Measurements from ENCODE around the gene EFTUD2. TPM values are rescaled to one million over a fixed set of nuclear protein-coding genes. Genes with fewer than 3 reads are reported as not detected.
A peak's percentile ranks its signal among the peaks of the same experiment; 100 is the strongest.

The EFTUD2 gene
- total and polyA plus RNA-seq, 2 of the 8 experiments (the other 6 are each of a cell fraction or from before 2014, with no cell fraction given) = 118 to 195 TPM

DNA sequence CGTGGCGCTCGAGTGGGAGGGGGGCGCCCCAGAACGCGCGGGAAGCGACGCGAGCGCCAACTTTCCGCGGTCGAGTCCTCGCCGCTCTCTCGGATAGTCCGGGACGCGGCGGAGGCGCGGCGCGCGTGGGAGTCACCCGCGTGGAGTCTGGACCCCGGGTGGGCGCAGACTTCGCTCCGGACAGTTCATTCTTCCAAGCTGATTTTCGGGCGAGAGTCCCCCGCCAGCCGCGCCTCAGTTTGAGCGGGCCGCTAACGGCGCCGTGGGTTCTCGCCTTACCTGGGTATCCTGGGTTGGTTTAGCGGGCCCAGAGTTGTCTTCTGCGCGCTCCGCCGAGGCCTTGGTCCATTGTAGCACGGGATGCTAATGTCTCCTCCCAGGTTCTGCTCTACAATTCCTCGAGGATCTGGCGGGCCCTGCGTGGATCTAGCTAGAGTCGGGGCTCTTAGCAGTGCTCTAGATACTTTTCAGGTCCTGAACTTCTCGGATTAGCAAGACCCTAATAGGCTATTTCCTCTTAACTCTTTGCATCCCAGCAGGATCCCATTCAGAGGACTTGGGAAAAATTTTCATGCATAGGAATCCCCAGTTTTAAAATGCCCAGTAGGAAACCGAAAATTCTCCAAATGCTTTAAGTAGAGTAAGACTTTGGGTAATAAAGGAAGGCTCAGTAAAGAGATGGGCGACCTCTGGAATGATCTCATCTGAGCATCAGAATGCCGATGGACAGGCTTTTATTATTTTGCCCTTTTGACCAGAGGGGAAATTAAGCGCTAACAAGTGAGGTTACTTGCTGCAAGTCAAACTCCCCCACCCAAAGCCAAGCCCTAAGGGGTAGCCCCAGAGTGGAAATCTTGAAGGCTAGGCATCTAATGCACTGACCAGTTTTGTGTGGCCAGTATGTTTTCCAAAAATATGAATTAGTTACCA lies 68.6 kb downstream of the EFTUD2 start (continued):
- TF ChIP-seq, protein P1, sequence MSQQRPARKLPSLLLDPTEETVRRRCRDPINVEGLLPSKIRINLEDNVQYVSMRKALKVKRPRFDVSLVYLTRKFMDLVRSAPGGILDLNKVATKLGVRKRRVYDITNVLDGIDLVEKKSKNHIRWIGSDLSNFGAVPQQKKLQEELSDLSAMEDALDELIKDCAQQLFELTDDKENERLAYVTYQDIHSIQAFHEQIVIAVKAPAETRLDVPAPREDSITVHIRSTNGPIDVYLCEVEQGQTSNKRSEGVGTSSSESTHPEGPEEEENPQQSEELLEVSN (IDR thresholded peaks at IDR 0.05) = peak; percentile 58; the same call in 1 of the 2 replicates
- TF ChIP-seq TBP (IDR thresholded peaks at IDR 0.05; ENCODE audit: low read depth, low read length) = peak; percentile 48; the same call in 1 of the 2 replicates
